Activated T-cell treated with anti-CD3 and anti-CD28 coated beads, Interleukin-2, amount 50 U/mL, for 72 hours (primary cell): Measurements from ENCODE around the gene NFATC1. TPM values are rescaled to one million over a fixed set of nuclear protein-coding genes. Genes with fewer than 3 reads are reported as not detected.

Experiments
- ATAC-seq, 2 donors: fragments of 150-1000 bp; cut with Tn5 transposase; replicated peaks in 1 of 2; 2 replicates each; pipeline ENCODE4 v1.10.0; 2021; ENCODE audit warnings: moderate library complexity in 2 of 2, mild to moderate bottlenecking in 1 of 2
- DNase-seq, 2 donors: peaks; one replicate each; pipeline ENCODE4 v3.0.0; 2021 to 2022; ENCODE audit warnings: mixed read lengths in 1 of 2
- H3K27ac Mint-ChIP-seq: one replicate; pipeline ENCODE4 v1.8.0; 2022; ENCODE audit warnings: mild to moderate bottlenecking, moderate library complexity, mixed read lengths
- H3K27me3 Mint-ChIP-seq: one replicate; pipeline ENCODE4 v1.8.0; 2022; ENCODE audit warnings: low read depth, mixed read lengths
- H3K36me3 Mint-ChIP-seq, 2 donors: one replicate each; pipeline ENCODE4 v1.8.0; 2022; ENCODE audit warnings: mixed read lengths in 2 of 2, mild to moderate bottlenecking in 1 of 2; ENCODE audit not compliant: insufficient read depth in 2 of 2
- H3K4me1 Mint-ChIP-seq: one replicate; pipeline ENCODE4 v1.8.0; 2022; ENCODE audit warnings: low read depth, mixed read lengths
- H3K4me3 Mint-ChIP-seq, 2 donors: one replicate each; pipeline ENCODE4 v1.8.0; 2022; ENCODE audit warnings: mild to moderate bottlenecking in 2 of 2, mixed read lengths in 2 of 2, moderate library complexity in 2 of 2
- H3K9me3 Mint-ChIP-seq, 2 donors: one replicate each; pipeline ENCODE4 v1.8.0; 2022; ENCODE audit warnings: mixed read lengths in 2 of 2
- total RNA-seq, 2 donors: library from RNA; stranded (reverse); gene quantifications; one replicate each; pipeline ENCODE4 v1.2.3, GENCODE V29; 2022

Gene NFATC1
- total RNA-seq, 2 donors from 2014 or later, result 70.4 to 86.0 TPM

- DNase-seq, result peak; percentile 89 to 90
- ATAC-seq, result peak; percentile 84 to 85
- H3K4me3 Mint-ChIP-seq, result peak overlapping the region; percentile 93 to 98
- H3K9me3 Mint-ChIP-seq, result no peaks in the 10 kb centered on the region
- peaks cover 6 to 18% of the 10 kb centered on the region in 2 donors for H3K36me3 Mint-ChIP-seq
- no peaks in the 10 kb centered on the region for H3K27me3 Mint-ChIP-seq
- peak overlapping the region; percentile 90 for H3K27ac Mint-ChIP-seq
- peaks cover 65% of the 10 kb centered on the region for H3K4me1 Mint-ChIP-seq
Measured at GRCh38 chr18:79405781-79406575, 10.2 kb downstream of the NFATC1 start.

DNA sequence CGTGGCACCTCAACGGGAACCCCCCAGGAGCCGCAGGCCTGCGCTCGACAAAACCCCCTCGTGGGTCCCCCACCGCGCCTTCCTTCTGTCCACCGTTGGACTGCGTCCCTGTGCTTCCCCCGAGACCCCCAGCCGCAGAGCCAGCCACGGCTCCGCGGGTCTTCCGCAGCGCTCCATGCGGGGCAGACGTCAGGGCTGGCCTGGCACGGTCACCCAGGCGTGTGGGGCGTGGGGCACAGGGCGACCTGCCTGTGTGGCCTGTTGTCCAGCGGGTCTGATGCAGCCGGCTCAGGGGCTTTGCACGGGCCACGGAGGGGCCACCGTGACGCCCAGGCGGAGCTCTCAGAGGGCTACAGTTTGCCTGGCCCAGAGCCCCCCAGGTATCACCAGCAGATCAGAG lies 11.0 kb downstream of the NFATC1 start:
- Mint-ChIP-seq H3K27me3 (no peaks in the 10 kb centered on the region), H3K27ac (no peak overlapping the region), H3K4me1 (peaks cover 58% of the 10 kb centered on the region), H3K4me3 (peak overlapping the region; percentile 93 to 98), H3K36me3 (peaks cover 5 to 15% of the 10 kb centered on the region in 2 donors), H3K9me3 (no peaks in the 10 kb centered on the region)
- ATAC-seq (no peak), DNase-seq (no peak)

- Mint-ChIP-seq H3K4me1 (peaks cover 34% of the 10 kb centered on the region), H3K4me3 (no peak overlapping the region), H3K27me3 (no peaks in the 10 kb centered on the region), H3K9me3 (no peaks in the 10 kb centered on the region), H3K27ac (no peak overlapping the region), H3K36me3 (peaks cover 8 to 20% of the 10 kb centered on the region in 2 donors)
- no peak for DNase-seq
- ATAC-seq, result no peak
Measured at GRCh38 chr18:79409313-79409712, 13.6 kb downstream of the NFATC1 start.

GRCh38 chr18:79410171-79410641 lies 14.5 kb downstream of the NFATC1 start:
- Mint-ChIP-seq H3K27ac (no peak overlapping the region), H3K36me3 (peaks cover 8 to 21% of the 10 kb centered on the region in 2 donors), H3K4me1 (peaks cover 29% of the 10 kb centered on the region), H3K4me3 (no peak overlapping the region), H3K9me3 (no peaks in the 10 kb centered on the region), H3K27me3 (no peaks in the 10 kb centered on the region)
- ATAC-seq (no peak), DNase-seq (no peak)

- no peak for DNase-seq
- peaks cover 8 to 21% of the 10 kb centered on the region in 2 donors for H3K36me3 Mint-ChIP-seq
- H3K27ac Mint-ChIP-seq, result no peak overlapping the region
- peaks cover 21% of the 10 kb centered on the region for H3K4me1 Mint-ChIP-seq
- ATAC-seq, result peak in 1 of 2 donors; percentile 16
- no peaks in the 10 kb centered on the region for H3K9me3 Mint-ChIP-seq
- no peaks in the 10 kb centered on the region for H3K27me3 Mint-ChIP-seq
- H3K4me3 Mint-ChIP-seq, result no peak overlapping the region
Measured at GRCh38 chr18:79410731-79411613, 15.2 kb downstream of the NFATC1 start.

DNA sequence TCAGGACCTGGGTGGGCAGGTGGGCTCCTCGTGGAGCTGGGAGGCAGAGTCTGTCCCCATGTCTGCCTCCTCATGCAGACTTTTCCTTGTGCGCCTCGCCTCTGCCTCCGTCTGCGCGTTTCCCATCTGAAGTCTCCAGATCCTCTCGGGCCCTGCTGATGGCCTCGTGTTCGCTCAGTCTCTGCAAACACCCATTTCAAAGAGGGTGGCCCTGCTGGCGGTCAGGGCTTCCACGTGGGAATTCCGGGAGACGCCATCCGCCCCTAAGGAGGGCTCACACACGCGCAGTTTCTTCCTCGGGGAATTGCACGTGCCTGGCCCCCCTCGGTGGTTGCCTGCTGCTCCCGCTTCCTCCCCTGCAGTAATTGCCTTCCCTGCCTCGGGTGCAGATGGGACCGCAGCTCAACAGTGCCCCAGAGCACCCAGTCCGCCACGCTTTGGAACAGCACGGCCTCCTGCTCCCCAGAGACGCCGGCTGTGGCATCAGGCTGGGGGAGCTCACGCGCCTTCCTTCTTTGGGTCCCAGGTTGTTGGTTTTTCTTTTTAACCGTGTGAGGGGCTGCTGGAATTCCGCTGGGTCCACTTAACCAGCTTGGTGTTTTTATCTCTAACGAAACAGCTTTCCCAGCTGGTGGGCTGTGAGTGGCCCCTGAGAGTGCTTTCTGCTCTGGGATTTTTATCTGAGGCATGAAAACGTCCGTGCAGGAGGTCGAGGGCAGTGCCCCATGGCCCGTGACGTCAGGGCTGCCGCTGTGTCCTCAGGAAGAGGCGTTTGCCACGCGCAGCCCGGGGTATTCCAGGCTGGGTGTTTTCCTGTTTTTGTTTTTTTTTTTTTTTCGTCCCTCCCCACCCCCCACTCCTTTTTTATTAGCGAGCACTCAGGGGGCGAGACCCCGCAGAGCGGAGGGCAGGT lies 16.1 kb downstream of the NFATC1 start:
- Mint-ChIP-seq H3K27ac (no peak overlapping the region), H3K4me1 (peaks cover 14% of the 10 kb centered on the region), H3K9me3 (no peaks in the 10 kb centered on the region), H3K27me3 (no peaks in the 10 kb centered on the region), H3K4me3 (no peak overlapping the region), H3K36me3 (peaks cover 5 to 17% of the 10 kb centered on the region in 2 donors)
- ATAC-seq (peak in 1 of 2 donors; percentile 18), DNase-seq (no peak)

DNA sequence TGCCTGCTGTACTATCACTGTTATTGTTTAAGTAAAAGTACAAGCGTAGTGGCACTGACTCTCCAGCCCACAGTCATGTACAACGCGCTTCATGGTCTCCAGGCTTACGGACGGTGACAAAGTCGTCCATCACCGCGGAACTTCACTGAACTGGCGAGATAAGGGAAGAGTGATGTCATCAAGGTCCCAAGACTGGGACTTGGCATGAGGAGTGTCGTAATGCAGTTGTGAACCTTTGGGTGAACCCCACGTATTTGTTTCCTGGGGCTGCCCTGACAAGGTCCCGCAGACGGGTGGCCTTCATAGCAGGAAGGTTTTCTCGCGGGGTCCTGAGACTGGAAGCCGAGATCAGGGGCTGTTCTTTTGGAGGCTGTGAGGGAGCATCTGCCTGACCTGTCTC lies 17.3 kb downstream of the NFATC1 start:
- no peak for ATAC-seq
- H3K36me3 Mint-ChIP-seq, result peaks cover 5 to 13% of the 10 kb centered on the region in 2 donors
- H3K27ac Mint-ChIP-seq, result no peak overlapping the region
- no peak for DNase-seq
- no peaks in the 10 kb centered on the region for H3K9me3 Mint-ChIP-seq
- no peak overlapping the region for H3K4me3 Mint-ChIP-seq
- H3K27me3 Mint-ChIP-seq, result no peaks in the 10 kb centered on the region
- peaks cover 6% of the 10 kb centered on the region for H3K4me1 Mint-ChIP-seq

- no peak overlapping the region for H3K27ac Mint-ChIP-seq
- no peaks in the 10 kb centered on the region for H3K27me3 Mint-ChIP-seq
- H3K9me3 Mint-ChIP-seq, result no peaks in the 10 kb centered on the region
- ATAC-seq (no peak), DNase-seq (no peak)
- peaks cover 6% of the 10 kb centered on the region for H3K4me1 Mint-ChIP-seq
- no peak overlapping the region for H3K4me3 Mint-ChIP-seq
- peaks cover 5 to 12% of the 10 kb centered on the region in 2 donors for H3K36me3 Mint-ChIP-seq
Measured at GRCh38 chr18:79413426-79413825, 17.7 kb downstream of the NFATC1 start.

DNA sequence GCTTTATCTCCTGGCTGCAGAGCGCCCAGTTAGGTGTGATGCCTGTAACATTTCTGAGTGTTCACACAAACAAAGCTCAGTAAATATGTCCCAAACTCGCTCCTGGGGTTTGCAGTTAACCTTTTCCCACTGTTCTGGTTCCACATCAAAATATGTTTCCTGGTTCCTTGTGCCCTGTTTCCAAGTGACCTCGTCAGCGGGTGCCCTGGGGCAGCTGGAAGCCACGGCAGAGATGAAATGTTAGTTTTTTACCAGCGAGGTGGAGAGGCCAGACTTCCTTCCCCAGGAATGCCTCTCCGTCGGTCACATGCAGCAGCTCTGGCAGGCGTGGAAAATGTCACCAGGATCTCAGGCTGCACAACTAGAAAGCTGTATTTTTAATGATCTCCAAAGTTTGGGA lies 18.2 kb downstream of the NFATC1 start:
- Mint-ChIP-seq H3K27me3 (no peaks in the 10 kb centered on the region), H3K4me3 (no peak overlapping the region), H3K36me3 (peaks cover 5 to 12% of the 10 kb centered on the region in 2 donors), H3K9me3 (no peaks in the 10 kb centered on the region), H3K4me1 (peaks cover 6% of the 10 kb centered on the region), H3K27ac (no peak overlapping the region)
- ATAC-seq (no peak), DNase-seq (no peak)

- peaks cover 13 to 18% of the 10 kb centered on the region in 2 donors for H3K36me3 Mint-ChIP-seq
- no peak overlapping the region for H3K27ac Mint-ChIP-seq
- no peaks in the 10 kb centered on the region for H3K27me3 Mint-ChIP-seq
Measured at GRCh38 chr18:79416022-79416676, 20.4 kb downstream of the NFATC1 start.

GRCh38 chr18:79416677-79417052 lies 20.9 kb downstream of the NFATC1 start:
- H3K27ac Mint-ChIP-seq, result no peak overlapping the region
- H3K27me3 Mint-ChIP-seq, result no peaks in the 10 kb centered on the region
- DNase-seq (no peak), ATAC-seq (no peak)
- H3K9me3 Mint-ChIP-seq, result no peaks in the 10 kb centered on the region
- H3K36me3 Mint-ChIP-seq, result peaks cover 11 to 18% of the 10 kb centered on the region in 2 donors
- peaks cover 17% of the 10 kb centered on the region for H3K4me1 Mint-ChIP-seq
- H3K4me3 Mint-ChIP-seq, result no peak overlapping the region

More at GRCh38 chr18:79416022-79416676, 20.4 kb downstream of the NFATC1 start:
- ATAC-seq (no peak), DNase-seq (no peak)
- H3K9me3 Mint-ChIP-seq, result no peaks in the 10 kb centered on the region
- H3K4me1 Mint-ChIP-seq, result peaks cover 17% of the 10 kb centered on the region
- H3K4me3 Mint-ChIP-seq, result no peak overlapping the region

- no peak overlapping the region for H3K27ac Mint-ChIP-seq
- no peak for DNase-seq
- no peaks in the 10 kb centered on the region for H3K27me3 Mint-ChIP-seq
- no peak for ATAC-seq
- H3K9me3 Mint-ChIP-seq, result no peaks in the 10 kb centered on the region
- H3K36me3 Mint-ChIP-seq, result peaks cover 11 to 19% of the 10 kb centered on the region in 2 donors
- H3K4me3 Mint-ChIP-seq, result no peak overlapping the region
- peaks cover 17% of the 10 kb centered on the region for H3K4me1 Mint-ChIP-seq
Measured at GRCh38 chr18:79418236-79418635, 22.5 kb downstream of the NFATC1 start.
